Hematopoietic multipotent progenitor cell treated with erythropoietin and hydrocortisone succinate and interleukin-3 and kit ligand, for 8 days (in vitro differentiated cells): ENCODE data around the gene PRKAR2B.
A peak's percentile ranks its signal among the peaks of the same experiment; 100 is the strongest.
"Not testable (repeated sequence)": the region's sequence is repeated elsewhere in the genome, so short reads cannot be mapped to it uniquely, and the experiment has no call there.

ENCODE experiments used
- DNase-seq: peaks from one replicate; pipeline ENCODE4 v3.0.0-alpha.2; 2015

Gene PRKAR2B

GRCh38 chr7:107080099-107080505 lies 35.6 kb downstream of the PRKAR2B start:
- DNase-seq = peak; percentile 40

- DNase-seq = no peak
These were observed 36.0 kb downstream of the PRKAR2B start for GRCh38 chr7:107080533-107080932.

GRCh38 chr7:107085180-107085579 lies 40.7 kb downstream of the PRKAR2B start:
- no peak for DNase-seq

GRCh38 chr7:107089627-107090026 lies 45.1 kb downstream of the PRKAR2B start:
- peak; percentile 66 for DNase-seq

GRCh38 chr7:107090457-107090856 lies 46.0 kb downstream of the PRKAR2B start:
- no peak for DNase-seq

- DNase-seq = no peak
These were observed 46.8 kb downstream of the PRKAR2B start for GRCh38 chr7:107091306-107091705.

- DNase-seq = not testable (repeated sequence)
These were observed 49.2 kb downstream of the PRKAR2B start for GRCh38 chr7:107093671-107094070.

- DNase-seq = not testable (repeated sequence)
These were observed 54.6 kb downstream of the PRKAR2B start for GRCh38 chr7:107099154-107099553.

GRCh38 chr7:107100824-107101223 lies 56.3 kb downstream of the PRKAR2B start:
- peak; percentile 40 for DNase-seq

GRCh38 chr7:107103369-107103768 lies 58.9 kb downstream of the PRKAR2B start:
- DNase-seq = peak; percentile 68

GRCh38 chr7:107104801-107105200 lies 60.3 kb downstream of the PRKAR2B start:
- DNase-seq = no peak

- DNase-seq = no peak
These were observed 61.2 kb downstream of the PRKAR2B start for GRCh38 chr7:107105591-107106245.

- DNase-seq = no peak
These were observed 64.4 kb downstream of the PRKAR2B start for GRCh38 chr7:107108793-107109371.

GRCh38 chr7:107109955-107110354 lies 65.5 kb downstream of the PRKAR2B start:
- DNase-seq = peak; percentile 87

GRCh38 chr7:107111196-107111595 lies 66.7 kb downstream of the PRKAR2B start:
- DNase-seq = no peak

GRCh38 chr7:107113866-107114265 lies 69.4 kb downstream of the PRKAR2B start:
- DNase-seq = no peak

- DNase-seq = no peak
These were observed 70.6 kb downstream of the PRKAR2B start for GRCh38 chr7:107115114-107115513.

GRCh38 chr7:107115762-107116540 lies 71.4 kb downstream of the PRKAR2B start:
- DNase-seq = peak; percentile 29

GRCh38 chr7:107118109-107118900 lies 73.8 kb downstream of the PRKAR2B start:
- peak; percentile 28 for DNase-seq

GRCh38 chr7:107119376-107120105 lies 75.0 kb downstream of the PRKAR2B start:
- no peak for DNase-seq

- no peak for DNase-seq
These were observed 78.0 kb downstream of the PRKAR2B start for GRCh38 chr7:107122486-107122911.

- no peak for DNase-seq
These were observed 78.9 kb downstream of the PRKAR2B start for GRCh38 chr7:107123392-107123791.
